ENCODE results near the gene GAGE12E.
"Not testable (repeated sequence)": the region's sequence is repeated elsewhere in the genome, so short reads cannot be mapped to it uniquely, and the experiment has no call there.

The GAGE12E gene

DNA sequence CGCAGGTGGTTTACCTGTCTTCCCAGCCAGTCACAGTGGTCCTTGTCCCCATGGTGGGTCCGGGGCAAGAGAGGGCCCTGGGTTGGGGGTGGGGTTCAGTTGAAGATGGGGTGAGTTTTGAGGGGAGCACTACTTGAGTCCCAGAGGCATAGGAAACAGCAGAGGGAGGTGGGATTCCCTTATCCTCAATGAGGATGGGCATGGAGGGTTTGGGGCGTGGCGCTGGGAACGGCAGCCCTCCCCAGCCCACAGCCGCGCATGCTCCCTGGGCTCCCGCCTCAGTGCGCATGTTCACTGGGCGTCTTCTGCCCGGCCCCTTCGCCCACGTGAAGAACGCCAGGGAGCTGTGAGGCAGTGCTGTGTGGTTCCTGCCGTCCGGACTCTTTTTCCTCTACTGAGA is at the start of gene GAGE12E:
GAGE12E (plus strand) TSS at position 301 of the 400 bp plus-strand sequence. CDS start 1,155 bp downstream, outside the sequence.
- in situ Hi-C loops (cut with MboI; ENCODE audit: low sequenced_read_pairs, unreplicated experiment); DNase-seq (ENCODE audit: low spot score): not testable (repeated sequence)

DNA sequence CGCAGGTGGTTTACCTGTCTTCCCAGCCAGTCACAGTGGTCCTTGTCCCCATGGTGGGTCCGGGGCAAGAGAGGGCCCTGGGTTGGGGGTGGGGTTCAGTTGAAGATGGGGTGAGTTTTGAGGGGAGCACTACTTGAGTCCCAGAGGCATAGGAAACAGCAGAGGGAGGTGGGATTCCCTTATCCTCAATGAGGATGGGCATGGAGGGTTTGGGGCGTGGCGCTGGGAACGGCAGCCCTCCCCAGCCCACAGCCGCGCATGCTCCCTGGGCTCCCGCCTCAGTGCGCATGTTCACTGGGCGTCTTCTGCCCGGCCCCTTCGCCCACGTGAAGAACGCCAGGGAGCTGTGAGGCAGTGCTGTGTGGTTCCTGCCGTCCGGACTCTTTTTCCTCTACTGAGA is 19.2 kb upstream of the GAGE12E start, which contains the start of gene GAGE12C:
GAGE12C (plus strand) TSS at position 301 of the 400 bp plus-strand sequence. CDS start 1,155 bp downstream, outside the sequence.
- in situ Hi-C loops (cut with MboI; ENCODE audit: low sequenced_read_pairs, unreplicated experiment); DNase-seq (ENCODE audit: low spot score): not testable (repeated sequence)

DNA sequence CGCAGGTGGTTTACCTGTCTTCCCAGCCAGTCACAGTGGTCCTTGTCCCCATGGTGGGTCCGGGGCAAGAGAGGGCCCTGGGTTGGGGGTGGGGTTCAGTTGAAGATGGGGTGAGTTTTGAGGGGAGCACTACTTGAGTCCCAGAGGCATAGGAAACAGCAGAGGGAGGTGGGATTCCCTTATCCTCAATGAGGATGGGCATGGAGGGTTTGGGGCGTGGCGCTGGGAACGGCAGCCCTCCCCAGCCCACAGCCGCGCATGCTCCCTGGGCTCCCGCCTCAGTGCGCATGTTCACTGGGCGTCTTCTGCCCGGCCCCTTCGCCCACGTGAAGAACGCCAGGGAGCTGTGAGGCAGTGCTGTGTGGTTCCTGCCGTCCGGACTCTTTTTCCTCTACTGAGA is 9.7 kb upstream of the GAGE12E start, which contains the start of gene GAGE12D:
GAGE12D (plus strand) TSS at position 301 of the 400 bp plus-strand sequence. CDS start 1,155 bp downstream, outside the sequence.
- in situ Hi-C loops (cut with MboI; ENCODE audit: low sequenced_read_pairs, unreplicated experiment); DNase-seq (ENCODE audit: low spot score): not testable (repeated sequence)

GRCh38 chrX:49560542-49560941 is 9.5 kb downstream of the GAGE12E start, which contains the start of gene GAGE12F:
GAGE12F (plus strand) TSS chrX:49560842; CDS start chrX:49561997, 1,155 bp downstream.
- DNase-seq (ENCODE audit: low spot score); in situ Hi-C loops (cut with MboI; ENCODE audit: low sequenced_read_pairs, unreplicated experiment): not testable (repeated sequence)

DNA sequence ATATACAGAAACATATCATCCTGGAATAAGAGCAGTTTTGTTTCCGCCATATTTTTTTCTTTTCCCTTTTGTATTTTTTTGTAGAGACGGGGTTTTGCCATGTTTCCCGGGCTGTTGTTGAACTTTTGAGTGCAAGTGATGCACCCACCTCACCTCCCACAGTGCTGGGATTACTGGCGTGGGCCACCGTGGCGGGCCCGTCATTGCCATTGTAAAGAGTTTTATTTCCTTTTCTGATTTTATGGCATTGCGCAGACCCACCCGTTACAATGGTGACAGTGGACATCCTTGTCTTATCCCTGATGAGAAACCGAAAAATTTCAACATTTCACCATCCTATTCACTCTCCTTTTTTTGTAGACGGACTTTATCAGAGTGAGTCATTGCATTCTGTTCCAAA is 17.6 kb downstream of the GAGE12E start:
- DNase-seq (ENCODE audit: low spot score); in situ Hi-C loops (cut with MboI; ENCODE audit: low sequenced_read_pairs, unreplicated experiment): not testable (repeated sequence)

- in situ Hi-C loops (cut with MboI; ENCODE audit: low sequenced_read_pairs, unreplicated experiment); DNase-seq (ENCODE audit: low spot score): not testable (repeated sequence)
These were observed 18.1 kb downstream of the GAGE12E start for GRCh38 chrX:49569152-49569551.

DNA sequence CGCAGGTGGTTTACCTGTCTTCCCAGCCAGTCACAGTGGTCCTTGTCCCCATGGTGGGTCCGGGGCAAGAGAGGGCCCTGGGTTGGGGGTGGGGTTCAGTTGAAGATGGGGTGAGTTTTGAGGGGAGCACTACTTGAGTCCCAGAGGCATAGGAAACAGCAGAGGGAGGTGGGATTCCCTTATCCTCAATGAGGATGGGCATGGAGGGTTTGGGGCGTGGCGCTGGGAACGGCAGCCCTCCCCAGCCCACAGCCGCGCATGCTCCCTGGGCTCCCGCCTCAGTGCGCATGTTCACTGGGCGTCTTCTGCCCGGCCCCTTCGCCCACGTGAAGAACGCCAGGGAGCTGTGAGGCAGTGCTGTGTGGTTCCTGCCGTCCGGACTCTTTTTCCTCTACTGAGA is 19.0 kb downstream of the GAGE12E start, which contains the start of gene GAGE12G:
GAGE12G (plus strand) TSS at position 301 of the 400 bp plus-strand sequence. CDS start 1,155 bp downstream, outside the sequence.
- DNase-seq (ENCODE audit: low spot score); in situ Hi-C loops (cut with MboI; ENCODE audit: low sequenced_read_pairs, unreplicated experiment): not testable (repeated sequence)

GRCh38 chrX:49579649-49580048 is 28.6 kb downstream of the GAGE12E start, which contains the start of gene GAGE12H:
GAGE12H (plus strand) TSS chrX:49579949; CDS start chrX:49581104, 1,155 bp downstream.
- in situ Hi-C loops (cut with MboI; ENCODE audit: low sequenced_read_pairs, unreplicated experiment), result not testable (repeated sequence)

DNA sequence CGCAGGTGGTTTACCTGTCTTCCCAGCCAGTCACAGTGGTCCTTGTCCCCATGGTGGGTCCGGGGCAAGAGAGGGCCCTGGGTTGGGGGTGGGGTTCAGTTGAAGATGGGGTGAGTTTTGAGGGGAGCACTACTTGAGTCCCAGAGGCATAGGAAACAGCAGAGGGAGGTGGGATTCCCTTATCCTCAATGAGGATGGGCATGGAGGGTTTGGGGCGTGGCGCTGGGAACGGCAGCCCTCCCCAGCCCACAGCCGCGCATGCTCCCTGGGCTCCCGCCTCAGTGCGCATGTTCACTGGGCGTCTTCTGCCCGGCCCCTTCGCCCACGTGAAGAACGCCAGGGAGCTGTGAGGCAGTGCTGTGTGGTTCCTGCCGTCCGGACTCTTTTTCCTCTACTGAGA is 38.1 kb downstream of the GAGE12E start, which contains the start of gene GAGE2A:
GAGE2A (plus strand) TSS at position 301 of the 400 bp plus-strand sequence. CDS start 1,155 bp downstream, outside the sequence.
- DNase-seq (ENCODE audit: low spot score); in situ Hi-C loops (cut with MboI; ENCODE audit: low sequenced_read_pairs, unreplicated experiment): not testable (repeated sequence)

More at GRCh38 chrX:49579649-49580048, 28.6 kb downstream of the GAGE12E start, which contains the start of gene GAGE12H:
- not testable (repeated sequence) for DNase-seq (ENCODE audit: low spot score)

- DNase-seq (ENCODE audit: low spot score); in situ Hi-C loops (cut with MboI; ENCODE audit: low sequenced_read_pairs, unreplicated experiment): not testable (repeated sequence)
These were observed 38.8 kb downstream of the GAGE12E start for GRCh38 chrX:49589769-49590478.

DNA sequence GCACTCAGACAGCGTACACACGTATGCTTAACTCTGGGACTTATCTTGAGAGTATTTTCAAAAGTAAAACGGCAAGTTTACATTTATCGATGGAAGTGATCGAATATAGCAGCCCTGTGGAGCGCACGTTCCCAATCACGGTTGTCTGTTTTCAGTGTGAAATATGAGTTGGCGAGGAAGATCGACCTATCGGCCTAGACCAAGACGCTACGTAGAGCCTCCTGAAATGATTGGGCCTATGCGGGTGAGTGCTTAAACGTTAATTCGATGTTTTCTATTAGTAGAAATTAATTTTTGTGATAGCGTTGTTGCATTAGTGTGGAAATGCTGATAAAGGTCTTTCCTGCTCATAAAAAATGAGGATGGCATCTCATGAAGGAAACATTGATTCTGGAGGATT is 39.4 kb downstream of the GAGE12E start:
- DNase-seq (ENCODE audit: low spot score); in situ Hi-C loops (cut with MboI; ENCODE audit: low sequenced_read_pairs, unreplicated experiment): not testable (repeated sequence)

GRCh38 chrX:49598720-49599119 is 47.6 kb downstream of the GAGE12E start, which contains the start of gene GAGE1:
GAGE1 (plus strand) TSS chrX:49599020; CDS start chrX:49600175, 1,155 bp downstream.
- in situ Hi-C loops (cut with MboI; ENCODE audit: low sequenced_read_pairs, unreplicated experiment); DNase-seq (ENCODE audit: low spot score): not testable (repeated sequence)
